GM21717 (cell line): ENCODE results near the gene MRPS23.

ENCODE experiments used
- ATAC-seq: cut with Tn5 transposase; IDR thresholded peaks from one replicate; pipeline ENCODE4 v1.9.1; 2021; ENCODE audit warnings: mild to moderate bottlenecking, moderate library complexity; ENCODE audit not compliant: unreplicated experiment

Gene MRPS23

GRCh38 chr17:57879437-57880085 is 29.7 kb upstream of the MRPS23 start:
- ATAC-seq: no peak

- ATAC-seq: no peak
Measured at GRCh38 chr17:57877803-57878377, 28.0 kb upstream of the MRPS23 start.

GRCh38 chr17:57876866-57877237 is 27.0 kb upstream of the MRPS23 start:
- ATAC-seq: no peak

- no peak for ATAC-seq
Measured at GRCh38 chr17:57876023-57876865, 26.4 kb upstream of the MRPS23 start.

GRCh38 chr17:57875290-57876022 is 25.6 kb upstream of the MRPS23 start:
- ATAC-seq: no peak

GRCh38 chr17:57874434-57875289 is 24.8 kb upstream of the MRPS23 start:
- ATAC-seq: no peak

- no peak for ATAC-seq
Measured at GRCh38 chr17:57874058-57874419, 24.2 kb upstream of the MRPS23 start.

- ATAC-seq: no peak
Measured at GRCh38 chr17:57873261-57874057, 23.6 kb upstream of the MRPS23 start.

GRCh38 chr17:57872536-57872935 is 22.7 kb upstream of the MRPS23 start:
- ATAC-seq: no peak

- ATAC-seq: no peak
Measured at GRCh38 chr17:57871863-57872262, 22.0 kb upstream of the MRPS23 start.

GRCh38 chr17:57871155-57871554 is 21.3 kb upstream of the MRPS23 start:
- ATAC-seq: no peak

GRCh38 chr17:57870283-57870635 is 20.4 kb upstream of the MRPS23 start:
- no peak for ATAC-seq

GRCh38 chr17:57869617-57870282 is 19.9 kb upstream of the MRPS23 start:
- no peak for ATAC-seq

- no peak for ATAC-seq
Measured at GRCh38 chr17:57868910-57869616, 19.2 kb upstream of the MRPS23 start.

GRCh38 chr17:57868007-57868909 is 18.4 kb upstream of the MRPS23 start:
- peak; percentile 80 for ATAC-seq

- no peak for ATAC-seq
Measured at GRCh38 chr17:57867126-57867525, 17.3 kb upstream of the MRPS23 start.

GRCh38 chr17:57866723-57867122 is 16.9 kb upstream of the MRPS23 start:
- ATAC-seq: no peak

GRCh38 chr17:57866319-57866718 is 16.5 kb upstream of the MRPS23 start:
- ATAC-seq: no peak
